ENCODE data around the gene NDUFS7.

NDUFS7 gene

DNA sequence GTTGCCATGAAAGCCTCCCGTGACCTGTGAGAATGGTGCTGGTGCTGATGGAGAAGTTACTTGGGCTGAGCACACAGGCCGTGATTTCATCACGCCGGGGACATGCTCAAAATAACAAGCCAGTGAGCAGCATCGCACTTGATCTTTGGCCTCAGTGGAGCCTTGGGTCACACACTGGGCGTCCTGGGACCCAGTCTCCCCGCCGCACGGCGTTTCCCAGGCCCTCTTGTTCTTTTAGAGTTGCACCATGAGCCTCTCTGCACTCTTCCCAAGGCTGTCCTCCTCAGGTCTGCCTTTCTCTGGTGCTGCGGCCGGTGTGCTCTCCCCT lies 9.5 kb upstream of the NDUFS7 start:
- TF ChIP-seq, protein P1, sequence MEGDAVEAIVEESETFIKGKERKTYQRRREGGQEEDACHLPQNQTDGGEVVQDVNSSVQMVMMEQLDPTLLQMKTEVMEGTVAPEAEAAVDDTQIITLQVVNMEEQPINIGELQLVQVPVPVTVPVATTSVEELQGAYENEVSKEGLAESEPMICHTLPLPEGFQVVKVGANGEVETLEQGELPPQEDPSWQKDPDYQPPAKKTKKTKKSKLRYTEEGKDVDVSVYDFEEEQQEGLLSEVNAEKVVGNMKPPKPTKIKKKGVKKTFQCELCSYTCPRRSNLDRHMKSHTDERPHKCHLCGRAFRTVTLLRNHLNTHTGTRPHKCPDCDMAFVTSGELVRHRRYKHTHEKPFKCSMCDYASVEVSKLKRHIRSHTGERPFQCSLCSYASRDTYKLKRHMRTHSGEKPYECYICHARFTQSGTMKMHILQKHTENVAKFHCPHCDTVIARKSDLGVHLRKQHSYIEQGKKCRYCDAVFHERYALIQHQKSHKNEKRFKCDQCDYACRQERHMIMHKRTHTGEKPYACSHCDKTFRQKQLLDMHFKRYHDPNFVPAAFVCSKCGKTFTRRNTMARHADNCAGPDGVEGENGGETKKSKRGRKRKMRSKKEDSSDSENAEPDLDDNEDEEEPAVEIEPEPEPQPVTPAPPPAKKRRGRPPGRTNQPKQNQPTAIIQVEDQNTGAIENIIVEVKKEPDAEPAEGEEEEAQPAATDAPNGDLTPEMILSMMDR (IDR thresholded peaks at IDR 0.05), result no peak
- Histone ChIP-seq H3K4me3 (ENCODE audit: low read depth in 1 of 2, low read length in 1 of 2) (no peak overlapping the region), H3K4me1 (ENCODE audit: control insufficient read depth in 1 of 2, insufficient read depth in 1 of 2, low read depth in 1 of 2, low read length in 1 of 2) (no peaks in the 10 kb centered on the region), H3K27me3 (no peaks in the 10 kb centered on the region), H3K27ac (no peak overlapping the region), H3K36me3 (peaks cover 32% of the 10 kb centered on the region), H3K9me3 (no peaks in the 10 kb centered on the region)

DNA sequence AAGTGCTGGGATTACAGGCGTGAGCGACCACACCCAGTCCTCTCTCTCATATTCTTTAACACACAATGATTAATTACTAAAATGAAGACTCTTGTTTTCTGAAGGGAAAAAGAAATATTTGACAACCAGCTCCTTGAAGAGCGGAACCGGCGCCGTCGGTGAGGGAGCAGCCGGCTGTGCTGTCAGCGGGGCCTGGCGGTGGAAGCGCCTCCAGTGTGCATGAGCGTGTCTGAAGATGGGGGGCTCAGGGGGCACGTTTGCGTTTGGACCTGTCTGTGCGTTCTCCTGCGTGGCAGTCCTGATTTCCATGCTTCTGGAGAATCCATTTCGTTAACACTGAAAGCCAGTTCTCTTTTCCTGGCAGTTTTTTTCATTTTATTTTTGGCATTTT lies 7.3 kb upstream of the NDUFS7 start:
- TF ChIP-seq, protein P1 (IDR thresholded peaks at IDR 0.05), result no peak
- H3K27ac ChIP-seq, result no peak overlapping the region
- no peak overlapping the region for H3K4me3 ChIP-seq (ENCODE audit: low read depth in 1 of 2, low read length in 1 of 2)
- no peaks in the 10 kb centered on the region for H3K4me1 ChIP-seq (ENCODE audit: control insufficient read depth in 1 of 2, insufficient read depth in 1 of 2, low read depth in 1 of 2, low read length in 1 of 2)
- no peaks in the 10 kb centered on the region for H3K9me3 ChIP-seq
- H3K36me3 ChIP-seq, result peaks cover 17% of the 10 kb centered on the region
- H3K27me3 ChIP-seq, result peaks cover 11% of the 10 kb centered on the region

DNA sequence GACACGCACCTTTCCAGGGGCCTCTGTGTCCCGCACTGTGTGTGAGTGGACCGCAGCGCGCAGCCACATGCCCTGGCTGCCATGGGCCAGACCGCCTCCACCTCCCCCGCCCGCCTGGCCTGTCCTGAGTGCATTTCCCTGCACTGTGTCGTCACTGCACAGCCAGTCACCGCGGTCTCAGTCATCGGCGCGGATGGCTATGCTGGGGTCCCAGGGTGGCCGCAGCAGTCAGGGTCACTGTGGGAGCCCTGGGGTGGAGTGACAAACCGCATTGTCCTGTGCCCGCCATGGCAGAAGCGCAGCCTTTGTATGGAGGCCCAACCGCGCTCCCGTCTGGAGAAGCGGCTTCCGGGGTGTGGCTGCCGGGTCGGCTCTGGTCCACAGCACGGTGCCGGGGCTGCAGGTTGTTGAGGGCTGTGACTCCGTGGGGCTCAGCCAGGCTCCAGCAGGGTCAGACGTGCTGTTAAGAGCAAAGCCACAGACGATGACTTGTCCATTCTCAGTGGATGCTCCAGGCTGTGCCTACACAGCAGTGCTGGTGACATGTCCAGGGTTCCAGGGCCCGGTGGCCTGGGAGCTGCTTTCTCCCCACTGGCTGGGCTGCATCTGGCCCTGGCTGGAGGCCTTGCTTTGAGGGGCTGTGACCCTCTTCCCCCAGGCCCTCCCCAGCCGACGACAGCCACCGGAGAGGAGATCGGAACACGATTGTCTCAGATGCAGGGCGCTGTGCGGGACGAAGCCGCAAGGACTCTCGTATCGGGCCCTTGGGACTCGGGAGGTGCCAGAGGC lies 6.3 kb upstream of the NDUFS7 start:
- Histone ChIP-seq H3K36me3 (peaks cover 13% of the 10 kb centered on the region), H3K4me1 (ENCODE audit: control insufficient read depth in 1 of 2, insufficient read depth in 1 of 2, low read depth in 1 of 2, low read length in 1 of 2) (no peaks in the 10 kb centered on the region), H3K4me3 (ENCODE audit: low read depth in 1 of 2, low read length in 1 of 2) (no peak overlapping the region), H3K9me3 (no peaks in the 10 kb centered on the region), H3K27me3 (peaks cover 21% of the 10 kb centered on the region), H3K27ac (no peak overlapping the region)
- TF ChIP-seq, protein P1 (IDR thresholded peaks at IDR 0.05), result no peak

DNA sequence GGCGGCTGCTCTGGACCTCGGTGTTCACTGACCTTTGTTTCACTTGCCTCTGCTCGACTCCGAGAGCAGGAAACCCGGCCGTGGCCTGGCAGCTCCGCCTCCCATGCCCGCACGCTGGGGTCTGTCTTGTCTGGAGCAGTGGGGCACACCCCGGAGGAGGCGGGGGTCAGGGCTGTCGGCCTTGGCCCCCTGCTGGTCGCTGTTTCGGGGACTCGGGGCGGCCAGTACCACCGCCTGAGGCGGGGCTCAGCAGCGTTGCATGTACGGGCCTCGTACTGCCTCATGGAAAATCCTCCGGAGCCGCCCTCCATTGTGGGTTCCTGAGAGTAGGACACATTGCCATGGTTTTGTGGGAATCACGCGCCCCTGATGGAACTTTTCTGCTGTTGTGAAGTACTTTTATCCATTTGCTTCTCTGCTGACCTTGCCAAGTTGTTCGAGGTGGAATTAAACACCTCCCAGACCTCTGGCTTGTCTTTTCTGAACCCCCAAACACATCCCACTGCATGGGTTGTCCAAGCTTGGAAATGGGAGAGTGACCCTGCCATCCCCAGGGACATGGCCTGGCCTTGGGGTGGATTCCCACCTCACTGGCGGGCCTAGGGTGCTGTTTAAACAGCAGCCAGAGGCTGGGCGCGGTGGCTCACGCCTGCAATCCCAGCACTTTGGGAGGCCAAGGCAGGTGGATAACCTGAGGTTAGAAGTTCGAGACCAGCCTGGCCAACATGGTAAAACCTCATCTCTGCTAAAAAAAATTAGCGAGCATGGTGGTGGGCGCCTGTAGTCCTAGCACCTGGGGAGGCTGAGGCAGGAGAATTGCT lies 5.5 kb upstream of the NDUFS7 start:
- TF ChIP-seq, protein P1 (IDR thresholded peaks at IDR 0.05), result no peak
- H3K36me3 ChIP-seq, result peaks cover 7% of the 10 kb centered on the region
- no peak overlapping the region for H3K27ac ChIP-seq
- no peak overlapping the region for H3K4me3 ChIP-seq (ENCODE audit: low read depth in 1 of 2, low read length in 1 of 2)
- H3K9me3 ChIP-seq, result no peaks in the 10 kb centered on the region
- peaks cover 4 to 5% of the 10 kb centered on the region in 2 experiments for H3K4me1 ChIP-seq (ENCODE audit: control insufficient read depth in 1 of 2, insufficient read depth in 1 of 2, low read depth in 1 of 2, low read length in 1 of 2)
- H3K27me3 ChIP-seq, result peaks cover 21% of the 10 kb centered on the region

DNA sequence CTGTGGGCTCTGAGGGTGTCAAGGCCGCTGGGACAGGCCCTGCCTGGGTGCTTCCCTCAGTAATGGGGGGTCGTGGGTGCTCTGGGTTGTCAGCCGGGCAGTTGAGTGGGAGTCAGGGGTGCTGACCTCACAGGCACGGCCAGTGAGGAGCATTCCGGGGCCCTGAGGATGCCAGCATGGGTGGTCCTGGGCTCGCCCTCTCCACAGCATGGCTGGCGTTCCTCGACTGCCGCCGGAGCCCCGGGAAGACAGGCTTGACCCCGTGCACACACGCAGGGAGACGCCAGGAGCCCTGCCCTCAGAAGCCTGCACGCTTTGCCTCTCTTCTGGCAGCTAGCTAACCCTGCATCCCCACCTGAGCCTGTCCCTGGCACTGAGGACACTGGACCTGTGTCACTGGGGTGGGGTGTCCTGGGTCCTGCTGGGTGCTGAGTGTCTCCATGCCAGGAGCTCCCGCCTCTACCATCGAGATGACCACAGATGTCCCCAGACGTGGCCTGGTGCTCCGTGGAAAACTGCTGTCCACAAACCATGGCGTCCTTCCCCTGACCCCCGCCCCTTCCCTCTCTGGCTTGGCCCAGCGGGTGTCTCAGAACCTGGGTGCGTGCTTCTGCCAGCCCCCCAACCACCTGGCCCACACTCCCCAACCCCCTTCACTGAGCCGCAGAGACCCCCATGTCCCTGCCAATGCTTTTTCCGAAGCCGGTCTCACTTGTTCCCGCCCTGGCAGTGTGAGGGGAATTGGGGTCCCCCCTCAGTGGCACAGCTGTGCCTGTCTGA lies 4.4 kb upstream of the NDUFS7 start:
- TF ChIP-seq, protein P1 (IDR thresholded peaks at IDR 0.05), result no peak
- Histone ChIP-seq H3K4me3 (ENCODE audit: low read depth in 1 of 2, low read length in 1 of 2) (no peak overlapping the region), H3K27ac (no peak overlapping the region), H3K36me3 (no peaks in the 10 kb centered on the region), H3K9me3 (no peaks in the 10 kb centered on the region), H3K27me3 (peaks cover 21% of the 10 kb centered on the region), H3K4me1 (ENCODE audit: control insufficient read depth in 1 of 2, insufficient read depth in 1 of 2, low read depth in 1 of 2, low read length in 1 of 2) (peaks cover 12 to 17% of the 10 kb centered on the region in 2 experiments)

Measured in neutrophil (primary cell).